PC-9 (cell line): ENCODE results near the gene HNRNPLL. TPM values are rescaled to one million over a fixed set of nuclear protein-coding genes. Genes with fewer than 3 reads are reported as not detected.

Source experiments
- BruUV-seq: library from RNA; stranded (reverse); fragments of 400-500 nt; replicated peaks from 2 replicates; lab custom pipeline; 2021; lab: Mats Ljungman, UMichigan
- CTCF ChIA-PET: fragments of 300-600 bp; sonication (Branson Sonifier 250); formaldehyde crosslinking; loops from one replicate; lab custom pipeline; 2022; ENCODE audit warnings: antibody characterized with exemption; lab: Charles Lee
- POLR2A ChIA-PET: fragments of 300-600 bp; sonication (Branson Sonifier 250); formaldehyde crosslinking; loops from one replicate; lab custom pipeline; 2022; ENCODE audit warnings: antibody characterized with exemption; ENCODE audit not compliant: unreplicated experiment; lab: Charles Lee
- DNase-seq, 2 experiments: peaks; one replicate each; pipeline versions ENCODE4 v3.0.0 to v3.0.0-alpha.2; 2015 to 2022; ENCODE audit warnings: mixed read lengths in 1 of 2
- H2AFZ ChIP-seq: fragments of 200-600 bp; sonication (generic); 2 replicates; pipeline ENCODE4 v1.8.1; 2017; ENCODE audit warnings: antibody characterized with exemption
- H3F3A ChIP-seq: fragments of 200-600 bp; sonication (generic); 2 replicates; pipeline ENCODE4 v1.8.1; 2017; ENCODE audit warnings: antibody characterized with exemption, mild to moderate bottlenecking, low read depth; ENCODE audit not compliant: insufficient read depth
- H3K27ac ChIP-seq: fragments of 200-600 bp; sonication (generic); 2 replicates; pipeline ENCODE4 v1.6.1; 2016; ENCODE audit warnings: mixed run types
- H3K27me3 ChIP-seq: fragments of 200-600 bp; sonication (generic); 2 replicates; pipeline ENCODE4 v1.6.1; 2016; ENCODE audit warnings: low read depth, mixed run types; ENCODE audit not compliant: insufficient read depth
- H3K36me3 ChIP-seq: fragments of 200-600 bp; sonication (generic); 2 replicates; pipeline ENCODE4 v1.6.1; 2016; ENCODE audit warnings: low read depth, mixed run types
- H3K4me1 ChIP-seq: fragments of 200-600 bp; sonication (generic); replicated peaks from 2 replicates; pipeline ENCODE4 v1.6.1; 2016; ENCODE audit warnings: mixed run types; ENCODE audit not compliant: insufficient read depth
- H3K4me2 ChIP-seq: fragments of 200-600 bp; sonication (generic); 2 replicates; pipeline ENCODE4 v1.6.1; 2017; ENCODE audit warnings: mixed run types
- H3K4me3 ChIP-seq: fragments of 200-600 bp; sonication (generic); 2 replicates; pipeline ENCODE4 v1.6.1; 2016; ENCODE audit warnings: mixed run types
- H3K79me2 ChIP-seq: fragments of 200-600 bp; sonication (generic); 2 replicates; pipeline ENCODE4 v1.6.1; 2017; ENCODE audit warnings: low read depth, mixed run types
- H3K9me2 ChIP-seq: fragments of 200-600 bp; sonication (generic); 2 replicates; pipeline ENCODE4 v1.8.1; 2017; ENCODE audit warnings: mild to moderate bottlenecking; ENCODE audit not compliant: insufficient read depth
- H3K9me3 ChIP-seq: fragments of 200-600 bp; sonication (generic); 2 replicates; pipeline ENCODE4 v1.8.1; 2016; ENCODE audit warnings: low read depth; ENCODE audit not compliant: insufficient read depth
- H4K20me1 ChIP-seq: fragments of 200-600 bp; sonication (generic); 2 replicates; pipeline ENCODE4 v1.8.1; 2017; ENCODE audit not compliant: insufficient read depth
- CTCF ChIP-seq: fragments of 200-600 bp; sonication (generic); conservative IDR thresholded peaks from 2 replicates; pipeline ENCODE4 v1.6.1; 2017; ENCODE audit warnings: mixed run types, antibody characterized with exemption, mild to moderate bottlenecking, moderate library complexity
- EZH2 ChIP-seq: fragments of 200-600 bp; sonication (generic); IDR thresholded peaks from 2 replicates; pipeline ENCODE4 v1.8.0; 2017; ENCODE audit warnings: antibody characterized with exemption, low read depth
- intact Hi-C: fragments of 100-400 bp; cut with micrococcal nuclease; formaldehyde crosslinking; loops from one replicate; pipeline ENCODE4 v1.10.0; 2022; ENCODE audit not compliant: unreplicated experiment
- total RNA-seq: library from RNA; stranded (reverse); gene quantifications from 2 replicates; pipeline ENCODE4 v1.2.3, GENCODE V29; 2021

Gene HNRNPLL
- total RNA-seq, 1 experiment from 2014 or later: 38.1 TPM

DNA sequence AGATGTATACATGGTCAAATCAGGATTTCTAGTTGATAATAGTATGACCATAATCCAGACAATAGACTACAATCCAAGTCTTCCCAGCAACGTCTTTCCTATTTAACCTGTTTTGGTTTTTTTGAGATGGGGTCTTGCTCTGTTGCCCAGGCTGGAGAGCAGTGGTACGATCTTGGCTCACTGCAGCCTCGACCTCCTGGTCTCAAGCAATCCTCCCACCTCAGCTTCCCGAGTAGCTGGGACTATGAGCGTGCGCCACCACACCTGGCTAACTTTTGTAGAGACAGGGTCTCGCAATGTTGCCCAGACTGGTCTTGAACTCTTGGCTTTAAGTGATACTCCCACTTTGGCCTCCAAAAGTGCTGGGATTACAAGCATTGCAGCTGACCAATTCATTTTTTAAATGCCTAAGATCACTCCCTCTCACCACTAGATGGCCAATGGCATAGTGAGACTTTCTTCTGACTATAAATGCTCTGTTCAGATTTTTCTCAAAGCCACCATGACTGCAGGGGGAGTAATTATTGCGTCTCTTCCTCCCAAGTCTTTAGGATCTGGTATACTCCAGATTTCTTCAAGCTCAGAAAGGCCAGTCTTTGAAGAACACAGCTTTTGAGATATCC lies 47.6 kb downstream of the HNRNPLL start:
- no peak for TF ChIP-seq EZH2
- peak; percentile 64 for TF ChIP-seq CTCF
- H3K9me3 ChIP-seq: no peaks in the 10 kb centered on the region
- H3K4me1 ChIP-seq: no peaks in the 10 kb centered on the region
- H3K27me3 ChIP-seq: no peaks in the 10 kb centered on the region
- H2AFZ ChIP-seq: no peak overlapping the region
- no peak overlapping the region for H3K4me2 ChIP-seq
- no TSS peak for BruUV-seq
- H3F3A ChIP-seq: no peaks in the 10 kb centered on the region
- no peaks in the 10 kb centered on the region; the same call in 1 of the 2 replicates for H4K20me1 ChIP-seq
- H3K27ac ChIP-seq: no peak overlapping the region
- no peaks in the 10 kb centered on the region for H3K36me3 ChIP-seq
- intact Hi-C loops: no loop called here
- H3K4me3 ChIP-seq: no peak overlapping the region
- H3K9me2 ChIP-seq: no peaks in the 10 kb centered on the region
- ChIA-PET CTCF (no interaction called here), POLR2A (no interaction called here)
- no peak for DNase-seq
- H3K79me2 ChIP-seq: no peaks in the 10 kb centered on the region

DNA sequence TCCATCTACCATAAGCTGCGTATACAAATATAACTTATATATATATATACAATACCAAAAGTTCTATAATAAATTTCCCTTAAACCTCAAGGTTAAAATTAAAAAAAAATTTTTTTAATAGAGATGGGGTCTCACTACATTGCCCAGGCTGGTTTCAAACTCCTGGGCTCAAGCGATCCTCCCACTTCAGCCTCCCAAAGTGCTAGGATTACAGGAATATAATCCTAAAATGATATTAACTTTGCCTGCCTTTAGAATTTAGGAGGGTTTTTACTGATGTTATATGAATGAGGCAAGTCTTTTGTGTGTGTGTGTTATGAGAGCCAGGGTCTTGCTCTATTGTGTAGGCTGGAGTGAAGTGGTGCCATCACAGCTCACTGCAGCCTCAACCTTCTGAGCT lies 49.2 kb downstream of the HNRNPLL start:
- H3K27ac ChIP-seq: no peak overlapping the region
- H3K9me2 ChIP-seq: no peaks in the 10 kb centered on the region
- no peak overlapping the region for H3K4me2 ChIP-seq
- no peaks in the 10 kb centered on the region for H3K36me3 ChIP-seq
- no peaks in the 10 kb centered on the region for H3K4me1 ChIP-seq
- no peak overlapping the region for H3K4me3 ChIP-seq
- H3K27me3 ChIP-seq: no peaks in the 10 kb centered on the region
- no peaks in the 10 kb centered on the region for H3F3A ChIP-seq
- DNase-seq: no peak
- no peaks in the 10 kb centered on the region for H4K20me1 ChIP-seq
- no peaks in the 10 kb centered on the region for H3K9me3 ChIP-seq
- ChIA-PET POLR2A (interaction anchor here (0.6 kb wide), 1 partner anchor 199 kb away, joined by 3 read pairs; no protein-coding TSS in a partner anchor), CTCF (no interaction called here)
- no peak for TF ChIP-seq EZH2
- no peak for TF ChIP-seq CTCF
- intact Hi-C loops: no loop called here
- no peaks in the 10 kb centered on the region for H3K79me2 ChIP-seq
- H2AFZ ChIP-seq: no peak overlapping the region
- no TSS peak for BruUV-seq

- H3K9me3 ChIP-seq: no peaks in the 10 kb centered on the region
- DNase-seq: no peak
- no peak overlapping the region for H3K4me3 ChIP-seq
- no peak for TF ChIP-seq CTCF
- TF ChIP-seq EZH2: no peak
- ChIA-PET POLR2A (no interaction called here), CTCF (no interaction called here)
- H3K9me2 ChIP-seq: no peaks in the 10 kb centered on the region
- intact Hi-C loops: no loop called here
- no peak overlapping the region for H3K27ac ChIP-seq
- no peak overlapping the region for H3K4me2 ChIP-seq
- H3K79me2 ChIP-seq: no peaks in the 10 kb centered on the region
- H3K36me3 ChIP-seq: no peaks in the 10 kb centered on the region
- no peak overlapping the region for H2AFZ ChIP-seq
- no TSS peak for BruUV-seq
- no peaks in the 10 kb centered on the region for H4K20me1 ChIP-seq
- no peaks in the 10 kb centered on the region for H3K27me3 ChIP-seq
- H3K4me1 ChIP-seq: no peaks in the 10 kb centered on the region
- no peaks in the 10 kb centered on the region for H3F3A ChIP-seq
Measured at GRCh38 chr2:38552259-38552658, 50.5 kb downstream of the HNRNPLL start.
